Astrocyte (in vitro differentiated cells and primary cell): ENCODE data around the gene SLC37A1. TPM values are rescaled to one million over a fixed set of nuclear protein-coding genes. Genes with fewer than 3 reads are reported as not detected.

Experiments
- DNase-seq: peaks from one replicate; pipeline ENCODE4 v3.0.0-alpha.2; 2010; ENCODE audit warnings: low read depth
- FAIRE-seq: peaks from 2 replicates; lab custom pipeline; 2011; peaks lifted over from hg19 to GRCh38; lab: Jason Lieb, UNC
- H2AFZ ChIP-seq: 2 replicates; pipeline ENCODE4 v1.6.0; 2012; ENCODE audit warnings: low read depth, low read length, inconsistent platforms
- H3K27ac ChIP-seq: 2 replicates; pipeline ENCODE4 v1.5.1; 2011; ENCODE audit warnings: low read depth, low read length, inconsistent platforms
- H3K27me3 ChIP-seq: 2 replicates; pipeline ENCODE4 v1.6.0; 2011; ENCODE audit warnings: low read length, inconsistent platforms; ENCODE audit not compliant: insufficient read depth
- H3K36me3 ChIP-seq: 2 replicates; pipeline ENCODE4 v1.5.1; 2011; ENCODE audit warnings: low read length, inconsistent platforms; ENCODE audit not compliant: insufficient read depth
- H3K4me1 ChIP-seq: 2 replicates; pipeline ENCODE4 v1.5.1; 2011; ENCODE audit warnings: low read length, inconsistent platforms; ENCODE audit not compliant: insufficient read depth
- H3K4me2 ChIP-seq: 2 replicates; pipeline ENCODE4 v1.6.0; 2012; ENCODE audit warnings: low read length, inconsistent platforms
- H3K4me3 ChIP-seq: 2 replicates; pipeline ENCODE4 v1.5.1; 2011; ENCODE audit warnings: low read depth, mild to moderate bottlenecking, low read length, inconsistent platforms; ENCODE audit not compliant: insufficient read depth
- H3K79me2 ChIP-seq: 2 replicates; pipeline ENCODE4 v1.6.0; 2012; ENCODE audit warnings: mild to moderate bottlenecking, low read length, inconsistent platforms; ENCODE audit not compliant: insufficient read depth
- H3K9ac ChIP-seq: 2 replicates; pipeline ENCODE4 v1.6.0; 2012; ENCODE audit warnings: mild to moderate bottlenecking, low read length, inconsistent platforms
- H3K9me3 ChIP-seq: 2 replicates; pipeline ENCODE4 v1.5.1; 2012; ENCODE audit warnings: low read depth, mild to moderate bottlenecking, low read length, inconsistent platforms; ENCODE audit not compliant: insufficient read depth
- H4K20me1 ChIP-seq: 2 replicates; pipeline ENCODE4 v1.6.0; 2012; ENCODE audit warnings: low read length, inconsistent platforms; ENCODE audit not compliant: insufficient read depth
- H3K27ac Mint-ChIP-seq: one replicate; pipeline ENCODE4 v1.8.0; 2021; ENCODE audit warnings: mild to moderate bottlenecking, mixed read lengths; ENCODE audit not compliant: unreplicated experiment
- H3K27me3 Mint-ChIP-seq: one replicate; pipeline ENCODE4 v1.8.0; 2021; ENCODE audit warnings: low read depth, mixed read lengths; ENCODE audit not compliant: unreplicated experiment
- H3K36me3 Mint-ChIP-seq: one replicate; pipeline ENCODE4 v1.8.0; 2021; ENCODE audit warnings: low read depth, mixed read lengths; ENCODE audit not compliant: unreplicated experiment
- H3K4me1 Mint-ChIP-seq: one replicate; pipeline ENCODE4 v1.8.0; 2021; ENCODE audit warnings: low read depth, mixed read lengths; ENCODE audit not compliant: unreplicated experiment
- H3K4me3 Mint-ChIP-seq: one replicate; pipeline ENCODE4 v1.8.0; 2021; ENCODE audit warnings: mild to moderate bottlenecking, moderate library complexity, mixed read lengths; ENCODE audit not compliant: unreplicated experiment
- H3K9me3 Mint-ChIP-seq: one replicate; pipeline ENCODE4 v1.8.0; 2021; ENCODE audit warnings: mild to moderate bottlenecking, mixed read lengths; ENCODE audit not compliant: unreplicated experiment
- EZH2 ChIP-seq: IDR thresholded peaks from 2 replicates; pipeline ENCODE4 v1.6.1; 2012; ENCODE audit warnings: mild to moderate bottlenecking, low read length, inconsistent platforms; ENCODE audit not compliant: insufficient read depth
- total RNA-seq: library from RNA; stranded (reverse); gene quantifications from 2 replicates; pipeline ENCODE4 v1.2.1, GENCODE V29; 2021
- TF ChIP-seq, protein P1 (sequence below): IDR thresholded peaks from 2 replicates; pipeline ENCODE4 v1.5.1; 2011; ENCODE audit warnings: low read depth, mild to moderate bottlenecking, inconsistent platforms, low read length, moderate library complexity; ENCODE audit not compliant: insufficient read depth

SLC37A1 gene
- total RNA-seq, 1 donor from 2014 or later = 6.9 TPM

GRCh38 chr21:42496120-42496838 is 17.4 kb upstream of the SLC37A1 start, which contains the start of gene RSPH1:
RSPH1 (minus strand) TSS chr21:42496224; CDS start chr21:42496186, 38 bp downstream.
- H3K36me3 Mint-ChIP-seq = no peaks in the 10 kb centered on the region
- TF ChIP-seq, protein P1, sequence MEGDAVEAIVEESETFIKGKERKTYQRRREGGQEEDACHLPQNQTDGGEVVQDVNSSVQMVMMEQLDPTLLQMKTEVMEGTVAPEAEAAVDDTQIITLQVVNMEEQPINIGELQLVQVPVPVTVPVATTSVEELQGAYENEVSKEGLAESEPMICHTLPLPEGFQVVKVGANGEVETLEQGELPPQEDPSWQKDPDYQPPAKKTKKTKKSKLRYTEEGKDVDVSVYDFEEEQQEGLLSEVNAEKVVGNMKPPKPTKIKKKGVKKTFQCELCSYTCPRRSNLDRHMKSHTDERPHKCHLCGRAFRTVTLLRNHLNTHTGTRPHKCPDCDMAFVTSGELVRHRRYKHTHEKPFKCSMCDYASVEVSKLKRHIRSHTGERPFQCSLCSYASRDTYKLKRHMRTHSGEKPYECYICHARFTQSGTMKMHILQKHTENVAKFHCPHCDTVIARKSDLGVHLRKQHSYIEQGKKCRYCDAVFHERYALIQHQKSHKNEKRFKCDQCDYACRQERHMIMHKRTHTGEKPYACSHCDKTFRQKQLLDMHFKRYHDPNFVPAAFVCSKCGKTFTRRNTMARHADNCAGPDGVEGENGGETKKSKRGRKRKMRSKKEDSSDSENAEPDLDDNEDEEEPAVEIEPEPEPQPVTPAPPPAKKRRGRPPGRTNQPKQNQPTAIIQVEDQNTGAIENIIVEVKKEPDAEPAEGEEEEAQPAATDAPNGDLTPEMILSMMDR = no peak
- TF ChIP-seq EZH2 = no peak
- no peaks in the 10 kb centered on the region for H3K79me2 ChIP-seq
- peak within 1 kb of the TSS; percentile 85 for H3K9ac ChIP-seq
- H3K27me3 Mint-ChIP-seq = peaks cover 4% of the 10 kb centered on the region
- H3K9me3 ChIP-seq = no peaks in the 10 kb centered on the region
- peak within 1 kb of the TSS; percentile 68 for H3K4me3 ChIP-seq
- H3K4me1 ChIP-seq = peaks cover 5% of the 10 kb centered on the region
- H2AFZ ChIP-seq = peak within 1 kb of the TSS; percentile 95
- H3K27ac Mint-ChIP-seq = peak within 1 kb of the TSS; percentile 87
- H3K27ac ChIP-seq = peak within 1 kb of the TSS; percentile 43
- peak within 1 kb of the TSS; percentile 93 for H3K4me2 ChIP-seq
- DNase-seq (peak; percentile 92), FAIRE-seq (peak; percentile 69)
- no peaks in the 10 kb centered on the region for H3K36me3 ChIP-seq
- peaks cover 5% of the 10 kb centered on the region for H3K4me1 Mint-ChIP-seq
- no peaks in the 10 kb centered on the region for H4K20me1 ChIP-seq
- no peaks in the 10 kb centered on the region for H3K9me3 Mint-ChIP-seq
- peak within 1 kb of the TSS; percentile 87 for H3K4me3 Mint-ChIP-seq
- H3K27me3 ChIP-seq = no peaks in the 10 kb centered on the region

GRCh38 chr21:42496839-42497202 is 16.8 kb upstream of the SLC37A1 start:
- no peaks in the 10 kb centered on the region for H3K36me3 Mint-ChIP-seq
- Histone ChIP-seq H3K36me3 (no peaks in the 10 kb centered on the region), H3K27me3 (no peaks in the 10 kb centered on the region), H3K27ac (peak overlapping the region; percentile 43), H3K4me2 (peak overlapping the region; percentile 93), H3K79me2 (no peaks in the 10 kb centered on the region), H3K4me3 (peak overlapping the region; percentile 68), H3K9me3 (no peaks in the 10 kb centered on the region), H2AFZ (peak overlapping the region; percentile 95), H4K20me1 (no peaks in the 10 kb centered on the region), H3K9ac (peak overlapping the region; percentile 85), H3K4me1 (peaks cover 5% of the 10 kb centered on the region)
- peak overlapping the region; percentile 87 for H3K4me3 Mint-ChIP-seq
- no peaks in the 10 kb centered on the region for H3K9me3 Mint-ChIP-seq
- FAIRE-seq (no peak), DNase-seq (no peak)
- TF ChIP-seq, protein P1 = no peak
- no peak for TF ChIP-seq EZH2
- H3K27ac Mint-ChIP-seq = peak overlapping the region; percentile 87
- peaks cover 4% of the 10 kb centered on the region for H3K27me3 Mint-ChIP-seq
- H3K4me1 Mint-ChIP-seq = peaks cover 5% of the 10 kb centered on the region

- Mint-ChIP-seq H3K36me3 (no peaks in the 10 kb centered on the region), H3K27me3 (peaks cover 4% of the 10 kb centered on the region), H3K9me3 (no peaks in the 10 kb centered on the region), H3K4me3 (no peak overlapping the region), H3K4me1 (peaks cover 5% of the 10 kb centered on the region), H3K27ac (no peak overlapping the region)
- H3K36me3 ChIP-seq = no peaks in the 10 kb centered on the region
- TF ChIP-seq, protein P1 = no peak
- TF ChIP-seq EZH2 = no peak
- H3K79me2 ChIP-seq = no peaks in the 10 kb centered on the region
- H3K4me2 ChIP-seq = no peak overlapping the region
- DNase-seq (no peak), FAIRE-seq (no peak)
- H3K4me3 ChIP-seq = no peak overlapping the region
- no peaks in the 10 kb centered on the region for H4K20me1 ChIP-seq
- H3K27me3 ChIP-seq = no peaks in the 10 kb centered on the region
- H3K9me3 ChIP-seq = no peaks in the 10 kb centered on the region
- H3K9ac ChIP-seq = no peak overlapping the region
- no peak overlapping the region for H2AFZ ChIP-seq
- H3K27ac ChIP-seq = no peak overlapping the region
- H3K4me1 ChIP-seq = peaks cover 5% of the 10 kb centered on the region
Measured at GRCh38 chr21:42498012-42498411, 15.6 kb upstream of the SLC37A1 start.
